ENCODE data around the gene DIAPH2. TPM values are rescaled to one million over a fixed set of nuclear protein-coding genes. Genes with fewer than 3 reads are reported as not detected.
A peak's percentile ranks its signal among the peaks of the same experiment; 100 is the strongest.

DIAPH2 gene
- total RNA-seq, 4 donors from 2014 or later = 12.1 to 41.6 (median 29.1) TPM

DNA sequence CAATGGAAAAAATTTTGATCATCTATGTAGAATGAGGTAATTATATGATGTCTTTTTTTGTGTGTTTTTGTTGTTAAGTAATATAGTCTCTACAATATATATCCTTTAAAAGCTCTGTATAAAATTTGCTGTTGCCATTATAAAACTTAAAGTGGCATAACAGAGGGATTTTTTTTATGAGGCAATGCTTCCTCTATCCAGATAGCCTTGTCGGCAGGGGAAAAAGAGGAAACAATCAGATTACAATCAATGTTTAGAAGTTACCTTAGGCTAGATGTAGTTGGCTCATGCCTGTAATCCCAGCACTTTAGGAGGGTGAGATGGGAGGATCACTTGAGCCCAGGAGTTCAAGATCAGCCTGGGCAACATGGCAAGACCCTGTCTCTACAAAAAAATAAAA lies 86.8 kb downstream of the DIAPH2 start:
- in situ Hi-C loops (cut with MboI; ENCODE audit: low sequenced_read_pairs in 4 of 4) (no loop called here), intact Hi-C loops (cut with DNase I; ENCODE audit: low total_unique reads) (no loop called here)
- ATAC-seq (no peak), DNase-seq (no peak)
- H3K4me3 ChIP-seq = no peak overlapping the region
- no peaks in the 10 kb centered on the region for H3K27me3 ChIP-seq
- no peak overlapping the region for H3K27ac ChIP-seq
- TF ChIP-seq, protein P1, sequence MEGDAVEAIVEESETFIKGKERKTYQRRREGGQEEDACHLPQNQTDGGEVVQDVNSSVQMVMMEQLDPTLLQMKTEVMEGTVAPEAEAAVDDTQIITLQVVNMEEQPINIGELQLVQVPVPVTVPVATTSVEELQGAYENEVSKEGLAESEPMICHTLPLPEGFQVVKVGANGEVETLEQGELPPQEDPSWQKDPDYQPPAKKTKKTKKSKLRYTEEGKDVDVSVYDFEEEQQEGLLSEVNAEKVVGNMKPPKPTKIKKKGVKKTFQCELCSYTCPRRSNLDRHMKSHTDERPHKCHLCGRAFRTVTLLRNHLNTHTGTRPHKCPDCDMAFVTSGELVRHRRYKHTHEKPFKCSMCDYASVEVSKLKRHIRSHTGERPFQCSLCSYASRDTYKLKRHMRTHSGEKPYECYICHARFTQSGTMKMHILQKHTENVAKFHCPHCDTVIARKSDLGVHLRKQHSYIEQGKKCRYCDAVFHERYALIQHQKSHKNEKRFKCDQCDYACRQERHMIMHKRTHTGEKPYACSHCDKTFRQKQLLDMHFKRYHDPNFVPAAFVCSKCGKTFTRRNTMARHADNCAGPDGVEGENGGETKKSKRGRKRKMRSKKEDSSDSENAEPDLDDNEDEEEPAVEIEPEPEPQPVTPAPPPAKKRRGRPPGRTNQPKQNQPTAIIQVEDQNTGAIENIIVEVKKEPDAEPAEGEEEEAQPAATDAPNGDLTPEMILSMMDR (IDR thresholded peaks at IDR 0.05 in 4 of 5, conservative IDR thresholded peaks at IDR 0.05 in 1 of 5) = no peak
- TF ChIP-seq POLR2A (IDR thresholded peaks at IDR 0.05) = no peak
- H3K9me3 ChIP-seq = no peaks in the 10 kb centered on the region
- peaks cover 0 to 2% of the 10 kb centered on the region in 2 donors for H3K4me1 ChIP-seq
- H3K36me3 ChIP-seq = no peaks in the 10 kb centered on the region

DNA sequence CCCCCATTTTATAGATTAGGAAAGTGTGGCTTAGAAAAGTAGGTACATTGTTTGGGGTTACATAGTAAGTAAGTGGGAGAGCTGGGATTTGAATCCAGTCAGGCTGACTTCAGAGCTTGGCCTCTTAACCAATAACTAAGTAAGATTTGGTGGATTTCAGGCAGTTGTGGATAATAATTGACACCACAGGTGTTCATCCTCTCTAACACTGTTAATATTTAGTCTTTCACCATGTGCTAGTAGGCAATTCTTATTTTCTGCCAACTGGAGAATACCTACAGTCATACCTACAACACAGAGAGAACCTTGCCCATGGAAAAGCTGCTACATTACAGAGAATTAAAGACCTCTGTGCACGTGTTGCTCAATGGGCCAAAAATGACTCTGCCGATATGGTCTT lies 89.5 kb downstream of the DIAPH2 start:
- TF ChIP-seq POLR2A (IDR thresholded peaks at IDR 0.05) = no peak
- TF ChIP-seq, protein P1 (IDR thresholded peaks at IDR 0.05 in 4 of 5, conservative IDR thresholded peaks at IDR 0.05 in 1 of 5) = no peak
- no peak for DNase-seq
- Histone ChIP-seq H3K36me3 (no peaks in the 10 kb centered on the region), H3K27me3 (no peaks in the 10 kb centered on the region), H3K4me1 (no peaks in the 10 kb centered on the region), H3K9me3 (no peaks in the 10 kb centered on the region), H3K4me3 (no peak overlapping the region), H3K27ac (no peak overlapping the region)
- in situ Hi-C loops (cut with MboI; ENCODE audit: low sequenced_read_pairs in 4 of 4) (no loop called here), intact Hi-C loops (cut with DNase I; ENCODE audit: low total_unique reads) (no loop called here)
- ATAC-seq = no peak

DNA sequence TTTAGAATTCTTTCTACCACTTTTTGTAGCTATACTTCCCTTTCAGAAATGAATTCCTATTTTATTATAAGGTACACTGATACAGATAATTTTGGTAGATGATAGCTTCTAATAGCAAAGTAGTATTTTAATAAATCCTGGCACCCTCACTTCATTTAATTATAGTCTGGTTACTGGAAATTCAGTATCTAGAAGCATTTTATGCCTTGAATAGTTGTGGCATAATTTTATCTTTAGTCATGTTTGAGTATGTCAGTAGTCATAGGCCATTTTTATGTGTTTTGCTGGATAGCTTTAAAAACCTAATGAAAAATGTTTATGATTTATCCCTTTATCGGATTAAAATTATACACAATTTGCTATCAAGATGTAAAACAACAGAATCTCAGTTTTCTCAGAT lies 92.3 kb downstream of the DIAPH2 start:
- no peak for TF ChIP-seq POLR2A (IDR thresholded peaks at IDR 0.05)
- TF ChIP-seq, protein P1 (IDR thresholded peaks at IDR 0.05 in 4 of 5, conservative IDR thresholded peaks at IDR 0.05 in 1 of 5) = no peak
- H3K36me3 ChIP-seq = no peaks in the 10 kb centered on the region
- H3K27ac ChIP-seq = no peak overlapping the region
- H3K4me3 ChIP-seq = no peak overlapping the region
- no peak for ATAC-seq
- in situ Hi-C loops (cut with MboI; ENCODE audit: low sequenced_read_pairs in 4 of 4) = no loop called here
- intact Hi-C loops (cut with DNase I; ENCODE audit: low total_unique reads) = no loop called here
- H3K9me3 ChIP-seq = no peaks in the 10 kb centered on the region
- DNase-seq = no peak
- H3K4me1 ChIP-seq = no peaks in the 10 kb centered on the region
- H3K27me3 ChIP-seq = no peaks in the 10 kb centered on the region

DNA sequence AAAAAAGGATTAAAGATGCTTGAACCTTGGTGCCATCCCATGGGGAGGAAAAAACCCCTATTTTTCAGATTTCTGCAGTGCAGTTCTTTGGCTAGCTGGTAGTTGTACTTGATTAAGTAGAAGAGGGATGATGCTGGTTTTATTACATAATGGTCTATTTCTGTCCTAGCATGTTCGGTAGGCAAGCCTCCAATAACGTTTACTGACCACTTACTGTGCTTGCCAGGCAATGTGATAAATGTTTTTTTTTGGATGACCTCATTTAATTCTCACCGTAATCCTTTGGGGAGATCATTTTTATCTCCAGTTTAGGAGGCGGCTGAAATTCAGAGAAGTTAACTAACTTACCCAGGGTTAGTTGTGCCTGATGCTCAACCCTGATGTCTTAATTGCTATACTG lies 106.9 kb downstream of the DIAPH2 start:
- H3K27ac ChIP-seq = peak overlapping the region in 3 of 4 donors; percentile 2 to 40 (median 3)
- intact Hi-C loops (cut with DNase I; ENCODE audit: low total_unique reads) = no loop called here
- H3K9me3 ChIP-seq = no peaks in the 10 kb centered on the region
- DNase-seq (peak in 1 of 2 donors; percentile 2), ATAC-seq (peak; percentile 19 to 64)
- H3K4me3 ChIP-seq = no peak overlapping the region
- no peaks in the 10 kb centered on the region for H3K27me3 ChIP-seq
- H3K36me3 ChIP-seq = no peaks in the 10 kb centered on the region
- in situ Hi-C loops (cut with MboI; ENCODE audit: low sequenced_read_pairs in 4 of 4) = no loop called here
- H3K4me1 ChIP-seq = peaks cover 12 to 15% of the 10 kb centered on the region in 2 donors
- TF ChIP-seq, protein P1 (IDR thresholded peaks at IDR 0.05 in 4 of 5, conservative IDR thresholded peaks at IDR 0.05 in 1 of 5) = no peak
- TF ChIP-seq POLR2A (IDR thresholded peaks at IDR 0.05) = no peak

DNA sequence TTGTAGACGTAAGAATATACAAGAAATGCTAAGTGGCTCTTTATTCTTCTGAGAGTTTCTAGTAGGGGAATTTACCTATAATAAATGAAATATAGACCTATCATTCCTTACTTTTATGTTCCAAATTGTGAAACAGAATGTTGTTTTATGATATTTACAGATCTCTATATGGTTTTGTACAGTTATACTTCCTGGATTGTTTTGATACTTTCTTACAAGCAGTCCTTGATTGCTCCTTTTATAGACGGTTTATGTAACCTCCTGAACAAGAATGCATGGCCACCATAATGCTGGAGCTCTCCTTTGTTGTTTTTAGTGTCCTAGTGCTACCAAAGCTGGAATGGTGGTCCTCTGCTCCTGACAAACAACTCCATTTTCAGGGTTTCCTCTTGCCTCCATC lies 107.4 kb downstream of the DIAPH2 start:
- intact Hi-C loops (cut with DNase I; ENCODE audit: low total_unique reads) = no loop called here
- Histone ChIP-seq H3K27ac (peak overlapping the region in 3 of 4 donors; percentile 2 to 40 (median 3)), H3K36me3 (no peaks in the 10 kb centered on the region)

More for the DNA sequence above, 107.4 kb downstream of the DIAPH2 start:
- DNase-seq (no peak), ATAC-seq (no peak)
- TF ChIP-seq, protein P1 (IDR thresholded peaks at IDR 0.05 in 4 of 5, conservative IDR thresholded peaks at IDR 0.05 in 1 of 5) = no peak
- TF ChIP-seq POLR2A (IDR thresholded peaks at IDR 0.05) = no peak
- peaks cover 12 to 15% of the 10 kb centered on the region in 2 donors for H3K4me1 ChIP-seq
- H3K4me3 ChIP-seq = no peak overlapping the region
- in situ Hi-C loops (cut with MboI; ENCODE audit: low sequenced_read_pairs in 4 of 4) = no loop called here
- H3K9me3 ChIP-seq = no peaks in the 10 kb centered on the region
- no peaks in the 10 kb centered on the region for H3K27me3 ChIP-seq
